ENCODE results near the gene CES5A. TPM values are rescaled to one million over a fixed set of nuclear protein-coding genes. Genes with fewer than 3 reads are reported as not detected.
A peak's percentile ranks its signal among the peaks of the same experiment; 100 is the strongest.
"Not testable (repeated sequence)": the region's sequence is repeated elsewhere in the genome, so short reads cannot be mapped to it uniquely, and the experiment has no call there.

Gene CES5A
- total RNA-seq, 1 donor from 2014 or later: not detected

DNA sequence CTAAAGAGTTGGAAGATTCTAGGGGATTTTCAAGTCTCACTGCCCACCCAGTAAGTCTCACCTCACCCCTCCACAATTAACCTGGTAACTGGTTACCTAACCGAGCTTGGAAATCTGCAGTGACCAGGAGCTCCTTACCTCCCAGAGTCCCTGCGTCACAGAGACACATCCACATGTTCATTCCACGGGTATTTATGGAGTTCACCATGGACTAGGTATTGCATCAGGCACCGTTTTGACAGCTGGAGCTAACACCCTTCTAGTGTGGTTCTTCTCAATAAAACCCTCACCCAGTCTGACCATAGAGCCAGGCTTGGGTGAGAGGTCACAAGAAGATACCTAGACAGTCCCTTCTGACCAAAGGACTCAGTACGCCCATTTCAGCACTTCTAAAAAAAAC, 2.1 kb downstream of the CES5A start:
- DNase-seq: no peak

DNA sequence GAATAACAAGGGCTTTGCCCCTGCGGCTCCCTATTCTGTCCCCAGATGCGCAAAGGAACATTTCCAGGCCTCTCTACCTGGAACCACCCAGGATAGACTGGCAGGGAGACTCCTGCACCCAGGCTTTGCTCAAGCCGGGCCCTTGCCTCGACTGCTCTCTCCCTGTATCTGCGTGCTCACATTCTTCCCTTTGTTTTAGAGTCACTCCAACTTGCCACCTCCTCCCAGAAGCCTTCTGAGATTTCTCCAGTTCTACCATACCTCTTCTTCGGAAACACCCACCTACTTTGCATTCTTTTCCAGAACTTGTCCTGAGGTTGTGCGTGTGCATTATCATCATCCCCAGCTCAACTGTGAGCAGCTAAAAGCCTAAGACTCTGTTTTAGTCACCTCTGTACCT, 3.0 kb downstream of the CES5A start:
- no peak for DNase-seq

DNA sequence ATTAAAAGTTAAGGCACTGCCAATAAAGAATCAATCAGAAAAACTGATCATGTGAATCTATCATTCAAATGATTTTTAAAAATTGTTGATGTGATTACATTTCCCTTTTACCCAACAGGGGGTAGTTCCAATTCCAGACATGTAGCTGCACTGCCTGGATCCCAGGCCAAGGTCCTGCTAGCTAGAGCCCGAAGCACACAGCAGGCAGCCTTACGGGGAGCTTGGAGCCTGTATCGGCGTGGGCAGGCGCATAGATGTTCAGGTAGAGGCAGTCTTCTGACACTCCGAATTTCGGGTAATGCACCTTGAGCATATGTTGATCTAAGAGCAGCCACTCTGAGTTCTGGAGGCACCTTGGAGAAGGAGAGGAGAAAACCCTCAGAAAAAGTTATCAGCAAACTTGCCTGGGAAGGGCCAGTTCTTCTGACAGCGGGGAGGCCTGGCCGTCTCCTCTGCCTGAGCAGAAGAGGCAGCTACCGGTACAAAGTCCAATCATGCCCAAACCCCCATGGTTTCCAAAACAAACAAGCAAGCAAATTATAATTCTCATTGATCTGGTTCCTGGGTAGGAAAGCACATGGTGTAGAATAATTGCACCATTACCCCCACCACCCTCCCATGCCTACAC, 3.6 kb downstream of the CES5A start:
- DNase-seq: no peak

DNA sequence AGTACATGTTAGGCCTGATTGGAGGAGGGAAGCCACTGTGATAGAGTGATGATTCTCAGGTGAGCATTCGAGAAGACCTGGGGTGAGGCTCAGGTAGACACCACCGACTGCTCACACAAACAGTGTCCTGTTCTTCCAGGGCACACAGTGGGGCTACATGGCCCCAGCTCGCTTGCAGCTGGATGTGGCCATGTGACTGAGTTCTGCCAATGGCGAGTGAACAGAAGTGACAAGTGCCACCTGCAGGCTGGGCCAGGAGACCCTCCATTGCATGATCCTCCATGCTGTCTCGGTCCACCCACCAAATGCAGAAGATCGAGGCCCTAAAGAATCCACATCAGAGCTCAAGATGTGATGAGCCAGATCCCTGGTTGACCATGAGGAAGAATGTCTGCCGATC, 6.2 kb downstream of the CES5A start:
- DNase-seq: no peak

DNA sequence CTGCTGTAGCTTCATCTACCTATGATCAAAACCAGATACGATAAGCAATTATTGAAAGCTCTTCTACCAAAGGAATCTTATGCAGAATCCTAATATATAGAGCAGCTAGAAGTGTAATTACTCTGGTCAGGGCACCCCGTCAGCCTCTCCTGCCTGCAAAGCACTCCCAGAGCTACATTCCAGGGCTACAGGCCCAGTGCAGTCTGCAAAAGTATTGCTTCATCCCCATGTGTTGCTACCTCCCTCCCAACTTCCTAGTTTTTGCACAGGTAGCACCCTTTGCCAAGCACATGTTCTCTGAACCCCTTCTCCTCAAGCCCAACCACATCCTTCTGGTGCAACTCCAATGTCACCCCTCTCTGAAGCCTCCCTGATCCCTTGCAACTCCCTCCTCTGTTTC, 7.0 kb downstream of the CES5A start:
- DNase-seq: no peak

DNA sequence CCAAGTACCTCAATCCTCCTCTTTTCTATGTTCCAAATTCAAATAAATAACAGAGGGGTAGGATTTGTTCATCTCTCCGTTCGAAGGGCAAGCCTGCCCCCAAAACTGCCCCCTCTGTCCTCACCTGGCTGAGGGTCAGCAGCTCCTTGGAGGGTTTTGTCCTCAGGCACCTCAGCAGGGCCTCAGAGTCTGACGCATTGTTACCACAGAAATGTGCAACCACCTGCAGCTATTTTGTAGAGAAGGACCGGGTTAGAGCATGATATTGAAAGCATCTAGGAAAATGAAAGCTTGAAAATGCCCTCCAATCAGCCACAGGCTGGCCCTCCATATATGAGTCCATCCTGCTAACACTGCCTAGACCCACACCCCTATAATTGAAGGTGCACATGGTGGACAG, 13.9 kb downstream of the CES5A start:
- DNase-seq: no peak

DNA sequence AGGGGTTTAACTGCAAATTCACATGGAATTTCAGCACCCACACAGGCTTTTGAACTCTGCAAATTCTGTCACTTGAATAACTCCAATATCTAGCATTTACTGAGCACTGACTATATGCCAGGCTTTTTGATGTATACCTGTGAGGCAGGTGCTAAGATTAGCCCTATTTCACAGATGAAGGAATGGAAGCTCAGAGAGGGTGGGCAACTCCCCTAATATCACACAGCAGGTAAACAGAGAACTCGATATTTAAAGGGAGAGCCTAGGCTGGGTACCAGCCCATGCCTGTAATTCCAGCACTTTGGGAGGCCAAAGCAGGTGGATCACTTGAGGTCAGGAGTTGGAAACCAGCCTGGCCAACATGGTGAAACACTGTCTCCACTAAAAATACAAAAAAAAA, 17.5 kb downstream of the CES5A start:
- DNase-seq: not testable (repeated sequence)

DNA sequence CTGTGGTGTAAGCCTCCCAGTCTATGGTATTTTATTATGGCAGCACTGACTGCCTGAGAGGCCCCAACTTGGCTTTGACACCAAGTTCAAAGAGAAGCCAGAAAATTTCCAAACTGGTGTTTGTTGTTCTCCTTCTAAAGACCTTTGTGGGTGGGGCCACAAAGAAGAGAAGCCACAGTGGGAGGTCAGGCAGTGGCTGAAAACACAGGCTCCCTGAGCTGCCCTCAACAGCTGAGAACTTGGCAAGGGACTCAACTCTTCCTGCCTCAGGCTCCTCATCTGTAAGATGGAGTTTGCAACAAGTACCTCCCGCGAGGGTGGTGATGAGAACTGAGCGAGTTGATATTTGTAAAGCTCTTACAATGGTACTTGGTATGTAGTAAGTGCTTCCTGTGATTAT, 18.2 kb downstream of the CES5A start:
- no peak for DNase-seq

DNA sequence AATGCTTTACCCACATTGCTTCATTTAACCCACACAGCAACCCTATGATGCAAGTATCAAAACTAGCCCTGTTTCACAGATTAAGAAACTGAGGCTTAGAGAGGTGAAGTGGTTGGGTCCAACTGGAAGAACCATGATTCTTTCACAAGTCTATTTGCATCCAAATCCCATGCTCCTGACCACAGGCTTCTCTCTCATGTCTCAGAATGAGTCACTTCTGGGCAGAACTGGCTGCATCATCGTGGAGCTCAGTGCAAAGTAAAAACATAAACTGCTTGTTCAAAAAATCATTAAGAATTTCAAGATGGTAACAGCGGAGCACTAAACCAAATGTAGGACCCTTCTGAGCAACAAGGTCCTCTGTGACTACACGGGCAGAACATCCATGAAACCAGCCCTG, 22.1 kb downstream of the CES5A start:
- no peak for DNase-seq

DNA sequence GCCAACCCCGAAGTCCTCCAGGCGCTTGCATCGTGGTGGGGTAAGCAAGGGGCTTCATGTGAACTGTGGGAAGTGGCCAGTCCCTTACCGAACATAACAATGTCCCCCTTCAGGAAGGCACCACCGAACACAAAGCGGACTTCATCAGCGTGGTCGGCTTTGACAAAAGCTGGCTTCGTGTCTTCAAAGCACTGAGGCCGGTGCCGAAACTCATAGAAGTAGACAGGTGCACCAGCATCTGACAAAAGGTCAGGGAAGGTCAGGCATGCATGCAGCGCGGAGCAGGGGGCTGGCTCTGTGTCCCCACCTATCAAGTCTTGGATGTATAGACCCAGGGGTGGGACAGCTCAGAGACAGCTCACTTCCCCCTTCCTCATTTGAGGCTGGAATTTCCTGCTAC, 25.6 kb downstream of the CES5A start:
- no peak for DNase-seq

DNA sequence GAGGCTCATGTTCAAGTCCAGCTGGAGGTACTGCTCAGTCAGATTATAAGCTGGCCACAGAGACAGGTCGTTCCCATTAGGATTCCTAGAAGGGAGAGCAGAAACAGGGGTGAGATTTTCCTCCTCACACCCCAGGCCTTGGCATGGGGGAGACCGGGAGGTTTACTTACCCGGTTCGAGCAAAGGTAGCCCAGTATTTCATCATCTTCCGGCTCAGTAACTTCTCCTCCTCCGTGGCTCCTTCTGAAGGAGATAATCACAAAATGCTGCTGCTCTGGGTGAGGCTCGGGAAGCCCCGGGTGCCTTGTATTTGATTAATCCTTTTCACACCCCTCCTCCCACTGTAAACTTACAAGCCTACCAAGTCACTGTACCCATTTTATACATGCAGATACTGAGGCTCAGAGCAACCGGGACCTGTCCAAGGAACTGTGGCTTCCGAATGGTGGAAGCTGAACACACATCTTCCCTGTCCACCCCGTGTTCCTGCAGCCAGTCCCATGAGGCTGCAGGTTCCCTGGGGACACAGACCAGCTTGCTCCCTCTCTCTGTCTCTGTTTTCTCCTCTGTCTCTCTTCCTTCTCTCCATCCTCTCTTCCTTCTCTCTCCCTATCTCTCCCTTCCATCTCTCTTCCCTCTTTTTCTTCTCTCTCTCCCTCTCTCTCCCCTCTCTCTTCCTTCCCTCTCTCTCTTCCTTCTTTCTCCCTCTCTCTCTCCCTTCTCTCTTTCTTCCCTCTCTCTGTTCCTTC, 28.4 kb downstream of the CES5A start:
- no peak for DNase-seq

DNA sequence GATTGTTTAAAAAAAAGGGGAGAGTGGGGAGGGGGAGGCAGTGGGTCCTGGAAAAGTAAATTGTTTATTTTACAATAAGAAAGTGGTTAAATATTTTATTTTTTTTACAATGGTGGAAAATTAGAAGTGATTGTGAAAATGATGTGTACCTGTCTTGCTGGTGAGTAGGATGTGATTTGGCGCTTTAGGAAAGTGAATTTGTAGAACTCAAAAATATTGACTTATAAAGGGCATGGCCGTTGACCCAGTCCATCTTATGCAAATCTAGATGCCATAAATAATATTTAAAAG, 32.1 kb downstream of the CES5A start:
- no peak for DNase-seq

DNA sequence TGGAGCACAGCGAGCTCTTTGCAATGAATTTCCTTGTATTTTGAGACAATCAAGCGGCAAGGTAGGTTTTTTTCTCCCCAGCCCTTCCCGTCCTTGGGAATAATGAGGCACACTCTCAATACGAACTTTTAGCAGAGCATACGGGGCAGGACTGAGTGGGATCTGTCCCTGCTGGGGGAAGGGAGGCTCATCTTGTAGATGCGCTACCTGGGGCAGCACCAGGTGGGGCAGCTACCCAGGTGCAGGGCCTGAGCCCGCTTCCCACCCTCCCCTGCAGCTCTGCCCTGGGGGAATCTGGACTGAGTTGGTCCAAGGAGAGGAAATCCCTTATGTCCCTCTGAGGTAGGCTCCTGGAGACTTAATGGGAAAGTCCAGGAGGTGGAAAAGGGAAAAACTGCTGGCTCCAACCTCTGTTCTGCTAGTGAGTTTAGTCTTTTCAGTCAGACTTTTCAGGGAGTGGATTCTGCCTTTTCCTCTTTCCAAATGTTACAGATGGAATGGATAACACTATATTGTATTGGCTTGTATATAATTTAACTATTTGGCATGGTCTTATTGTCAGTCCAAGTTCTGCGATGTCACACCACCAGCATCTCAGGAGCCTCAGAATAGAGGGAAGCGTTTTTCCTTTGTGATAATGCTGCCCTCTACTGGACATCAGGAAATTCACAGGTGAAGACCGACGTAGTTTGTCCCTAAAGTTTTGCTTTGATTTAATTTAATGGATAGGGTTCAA, 32.6 kb downstream of the CES5A start:
- DNase-seq: peak; percentile 52

DNA sequence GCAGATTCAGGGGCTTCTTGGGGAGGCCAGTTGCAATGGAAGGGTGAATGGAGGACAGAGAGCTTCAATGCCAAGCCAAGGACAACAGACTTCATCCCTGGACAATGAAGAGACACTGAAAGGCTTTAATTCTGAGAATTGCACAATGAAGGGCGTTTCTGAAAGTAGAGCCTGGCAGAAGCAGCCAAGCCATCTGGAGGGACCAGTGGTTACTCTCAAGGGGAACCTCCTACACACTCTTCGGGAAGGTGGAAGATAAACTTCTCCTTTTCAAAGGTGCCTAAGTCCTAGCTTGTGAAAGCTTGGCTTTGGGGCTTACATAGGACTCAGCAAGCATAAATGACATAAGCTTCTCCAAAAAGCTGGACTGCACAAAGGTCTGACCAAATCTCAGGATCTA, 36.1 kb downstream of the CES5A start:
- no peak for DNase-seq

DNA sequence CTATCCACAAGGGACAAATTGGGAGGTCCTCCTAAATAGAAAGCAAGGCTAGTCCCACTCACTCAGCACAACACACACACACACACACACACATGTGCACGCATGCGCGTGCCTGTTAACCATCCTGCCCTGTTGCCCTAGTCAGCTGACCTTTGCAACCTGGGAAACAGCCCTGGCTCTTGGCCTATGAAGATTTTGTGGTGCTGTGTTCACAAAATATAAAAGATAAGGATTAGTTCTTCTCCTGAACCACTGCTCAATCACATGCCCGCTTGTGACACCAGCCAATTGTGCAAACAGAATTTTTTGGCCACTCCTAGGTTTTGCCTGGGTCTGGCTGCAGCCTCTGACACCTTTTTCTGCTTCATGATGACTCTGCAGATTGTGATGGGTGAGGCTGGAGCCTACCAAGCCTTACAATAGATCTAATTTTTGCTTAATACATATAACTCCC, 39.0 kb downstream of the CES5A start:
- no peak for DNase-seq

DNA sequence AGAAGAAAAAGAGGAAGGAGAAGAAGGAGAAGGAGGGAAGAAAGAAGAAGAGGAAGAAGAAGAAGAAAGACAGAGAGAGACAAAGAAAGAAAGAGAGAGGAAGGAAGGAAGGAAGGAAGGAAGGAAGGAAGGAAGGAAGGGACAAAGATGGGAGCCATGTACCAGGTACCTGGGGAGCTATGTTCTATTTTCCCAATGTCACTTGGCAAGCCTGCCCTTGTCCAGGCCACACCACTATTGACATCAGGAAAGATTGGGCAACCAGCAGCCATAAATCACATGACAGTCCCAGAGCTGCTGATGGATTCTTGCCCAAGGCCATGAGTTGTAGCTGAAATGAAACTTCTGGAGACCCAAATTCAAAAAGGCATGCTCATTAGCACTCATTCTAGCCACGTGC, 39.6 kb downstream of the CES5A start:
- DNase-seq: no peak

DNA sequence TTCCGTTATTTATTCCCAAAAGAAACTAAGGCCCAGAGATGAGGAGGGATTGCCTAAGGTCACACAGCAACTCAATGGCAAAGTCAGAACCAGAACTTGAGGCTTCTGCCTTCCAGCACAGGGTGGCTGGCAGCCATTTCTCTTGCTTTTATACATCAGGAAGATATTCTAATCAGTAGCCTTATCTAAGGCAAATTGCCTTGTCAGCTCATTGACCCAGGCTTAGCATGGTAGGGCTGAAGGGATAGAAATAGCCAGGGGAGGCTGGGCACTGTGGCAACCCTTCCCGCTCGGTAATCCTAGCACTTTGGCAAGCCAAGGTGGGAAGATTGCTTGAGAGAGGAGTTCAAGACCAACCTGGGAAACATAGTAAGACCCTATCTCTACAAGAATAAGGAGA, 40.0 kb downstream of the CES5A start:
- not testable (repeated sequence) for DNase-seq

DNA sequence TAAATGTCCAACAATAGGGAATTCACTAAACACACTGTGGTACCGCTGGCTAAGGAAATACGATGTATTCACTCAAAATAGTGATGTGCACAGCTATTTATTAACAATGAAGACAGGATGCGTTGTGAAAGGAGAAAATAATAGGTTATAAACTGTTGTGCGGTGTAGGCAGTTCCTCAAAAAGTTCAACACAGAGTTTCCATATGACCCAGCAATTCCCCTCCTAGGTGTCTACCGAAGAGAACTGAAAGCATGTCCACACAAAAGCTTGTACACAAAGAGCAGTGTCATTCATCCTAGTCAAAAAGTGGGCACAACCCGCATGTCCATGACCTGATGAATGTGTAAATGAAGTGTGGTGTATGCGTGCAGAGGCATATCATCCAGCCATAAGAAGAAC, 41.1 kb downstream of the CES5A start:
- DNase-seq: no peak

DNA sequence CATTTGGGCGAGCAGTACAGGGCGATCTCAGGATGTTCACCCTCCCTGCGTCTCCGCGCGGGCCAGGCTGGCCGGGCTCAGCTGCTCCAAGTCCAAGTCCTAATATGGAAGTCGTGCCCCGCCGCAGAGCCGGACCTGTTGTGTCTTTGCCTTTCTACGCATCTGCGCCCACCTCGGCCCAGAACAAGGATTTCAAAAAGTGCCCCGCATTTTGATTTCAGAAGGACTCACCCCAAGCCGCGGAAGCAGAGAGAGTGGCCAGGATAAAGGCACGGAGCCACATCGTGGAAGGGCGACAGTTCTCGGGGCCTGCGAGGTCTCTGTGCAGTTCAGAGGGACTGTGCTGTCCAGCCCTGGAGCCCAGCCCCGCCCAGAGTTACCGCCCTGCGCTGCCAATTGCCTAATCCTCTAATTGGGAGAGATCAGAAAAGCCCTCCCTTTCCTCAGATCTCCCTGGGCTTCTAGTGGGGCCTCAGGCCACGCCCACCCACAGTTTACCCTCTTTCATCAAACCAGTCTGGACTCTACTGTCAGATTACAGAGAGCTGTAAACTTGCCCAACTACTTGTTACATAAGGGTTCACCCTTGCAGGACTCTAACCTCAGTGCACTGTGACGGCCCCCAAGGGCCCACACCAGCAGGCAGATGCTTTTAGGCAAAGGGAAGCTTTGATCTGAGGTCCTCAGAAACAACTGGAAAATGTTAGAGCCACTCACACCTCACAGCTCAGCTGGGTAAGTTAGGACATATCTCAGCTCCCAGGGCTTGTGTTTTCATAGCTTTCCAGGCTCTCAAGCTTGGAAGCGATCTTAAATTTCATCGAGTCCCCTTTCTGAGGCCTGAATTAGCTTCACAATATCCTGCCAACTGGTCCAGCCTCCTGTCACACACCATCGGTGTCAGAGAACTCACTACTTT, 42.1 kb downstream of the CES5A start, which contains the start of gene CES1:
CES1 (minus strand) TSS at position 324 of the 919 bp plus-strand sequence; CDS start at position 283, 41 bp downstream.
- no peak for DNase-seq

DNA sequence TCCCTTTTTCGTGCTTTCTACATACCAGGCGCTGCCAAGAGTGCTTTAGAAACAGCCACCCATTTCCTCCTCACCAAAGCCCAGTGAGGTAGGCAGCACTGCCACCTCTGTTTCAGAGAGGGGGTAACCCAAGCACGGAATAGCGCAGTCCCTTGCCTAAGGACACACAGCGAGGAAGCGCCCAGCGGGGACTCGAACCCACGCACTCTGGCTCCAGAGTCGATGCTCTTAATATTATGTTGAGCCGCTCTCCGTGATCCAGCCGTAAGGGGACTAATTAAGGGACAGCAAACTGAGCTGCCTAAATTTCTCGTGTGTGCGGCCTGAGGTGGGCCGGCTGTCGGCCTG, 42.8 kb downstream of the CES5A start:
- no peak for DNase-seq

DNA sequence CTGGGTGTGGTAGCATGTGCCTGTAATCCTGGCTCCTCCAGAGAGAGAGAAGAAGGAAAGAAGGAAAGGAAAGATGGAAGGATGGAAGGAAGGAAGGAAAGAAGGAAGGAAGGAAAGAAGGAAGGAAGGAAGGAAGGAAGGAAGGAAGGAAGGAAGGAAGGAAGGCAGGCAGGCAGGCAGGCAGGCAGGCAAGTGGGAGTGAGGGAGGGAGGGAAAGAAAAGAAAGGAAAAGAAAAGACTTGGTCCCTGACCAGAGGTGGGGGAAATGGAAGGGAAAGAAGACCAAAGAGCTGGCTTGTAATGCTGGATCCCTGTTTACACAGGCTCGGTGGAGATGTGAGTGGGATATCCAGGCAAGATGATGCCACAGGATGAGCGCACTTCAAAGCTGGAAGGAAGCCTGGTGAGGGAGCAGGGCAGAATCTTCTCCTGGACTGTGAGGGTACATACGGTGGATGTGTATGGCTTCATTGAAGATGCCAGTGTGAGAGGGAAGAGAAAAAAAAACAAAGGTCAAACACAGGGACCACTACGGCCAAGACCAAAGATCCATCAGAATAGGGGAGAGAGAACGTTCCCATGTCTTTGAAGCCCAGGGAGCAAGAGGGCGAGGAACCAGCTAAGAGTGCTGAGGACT, 44.4 kb downstream of the CES5A start:
- no peak for DNase-seq

DNA sequence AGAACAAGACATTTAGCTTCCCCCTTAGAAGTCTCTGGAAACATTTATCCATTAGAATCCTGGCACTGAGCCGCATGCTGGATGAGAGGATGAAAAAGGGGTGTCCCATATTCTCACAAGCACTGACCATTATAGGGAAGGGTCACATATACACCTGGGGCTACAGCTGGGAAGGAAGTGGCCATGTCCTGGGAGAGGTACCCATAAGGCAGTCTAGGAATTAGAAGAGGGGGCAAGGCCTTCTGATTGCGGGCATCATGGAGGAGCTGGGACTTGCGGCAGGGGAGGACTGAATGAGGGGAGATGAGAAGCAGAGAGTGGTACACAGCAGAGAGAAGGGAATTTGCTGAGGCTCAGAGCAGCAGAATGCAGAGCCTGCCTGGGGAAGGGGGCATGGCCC, 45.9 kb downstream of the CES5A start:
- not testable (repeated sequence) for DNase-seq

All from skin of body (tissue), 2 donors.